CD4-positive, alpha-beta T cell treated with Interleukin-2 at 100 ng/mL for 4 hours (primary cell): ENCODE data around the gene COLEC12.

Source experiments
- DNase-seq: peaks from one replicate; pipeline ENCODE4 v3.0.0-alpha.2; 2020; ENCODE audit warnings: low spot score

COLEC12 gene

GRCh38 chr18:438571-438970 is 61.9 kb downstream of the COLEC12 start:
- DNase-seq, result no peak

DNA sequence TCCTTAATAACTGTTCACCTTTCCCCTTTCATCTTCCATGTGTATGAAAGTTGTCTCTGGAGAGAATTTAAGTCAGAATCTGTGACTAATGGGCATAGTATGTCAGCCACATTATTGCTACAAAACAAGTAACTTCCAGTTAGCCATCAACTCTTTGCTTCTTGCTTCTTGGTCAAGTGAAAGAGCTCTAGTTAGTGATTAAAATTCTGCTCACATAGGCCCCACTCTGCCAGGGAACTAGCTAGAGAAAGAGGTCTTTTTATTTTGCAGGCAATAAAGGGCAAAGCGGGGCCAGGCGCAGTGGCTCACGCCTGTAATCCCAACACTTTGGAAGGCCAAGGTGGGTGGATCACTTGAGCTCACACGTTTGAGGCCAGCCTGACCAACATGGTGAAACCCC is 64.6 kb downstream of the COLEC12 start:
- no peak for DNase-seq

GRCh38 chr18:434410-434809 is 66.1 kb downstream of the COLEC12 start:
- DNase-seq, result no peak

- DNase-seq, result no peak
These were observed 66.5 kb downstream of the COLEC12 start for GRCh38 chr18:433960-434359.

GRCh38 chr18:433298-433697 is 67.2 kb downstream of the COLEC12 start:
- DNase-seq, result no peak

DNA sequence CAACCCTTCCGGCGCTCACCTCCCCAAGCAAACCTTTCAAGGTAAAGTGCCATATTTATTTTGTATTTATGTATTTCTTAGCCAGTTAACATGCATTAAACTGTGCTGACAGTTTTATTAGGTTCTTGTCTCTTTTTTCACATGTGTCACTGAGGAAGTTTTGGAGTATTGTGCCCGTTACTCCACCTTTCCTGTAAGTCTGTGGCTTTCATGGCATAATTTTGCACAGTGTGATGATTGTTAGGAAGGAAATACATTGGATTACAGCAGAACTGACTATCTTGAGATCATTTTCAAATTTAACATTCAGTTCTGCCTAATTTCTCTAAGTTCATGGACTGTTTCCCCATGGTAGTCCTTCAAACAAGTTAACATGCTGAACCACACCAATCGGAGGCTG is 67.7 kb downstream of the COLEC12 start:
- no peak for DNase-seq

GRCh38 chr18:429030-429429 is 71.5 kb downstream of the COLEC12 start:
- DNase-seq, result no peak

DNA sequence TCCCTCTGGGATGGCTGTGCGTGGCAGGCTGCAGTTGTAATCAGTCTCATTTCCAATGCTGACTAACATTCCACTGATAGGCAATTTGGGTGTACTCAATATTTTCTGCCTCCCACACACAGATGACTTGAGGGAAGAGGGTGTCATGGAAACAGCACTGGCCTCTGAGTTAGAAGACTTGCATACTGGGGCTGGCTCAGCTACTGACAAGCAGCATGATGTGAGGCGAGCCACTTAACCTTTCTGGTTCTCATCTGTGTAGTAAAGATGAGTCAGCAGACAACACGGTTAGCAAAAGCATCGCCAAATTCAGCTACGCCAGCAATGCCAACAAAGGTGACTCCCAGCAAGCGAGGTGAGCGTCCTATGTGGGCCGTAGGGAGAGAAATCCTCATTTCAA is 73.5 kb downstream of the COLEC12 start:
- no peak for DNase-seq

DNA sequence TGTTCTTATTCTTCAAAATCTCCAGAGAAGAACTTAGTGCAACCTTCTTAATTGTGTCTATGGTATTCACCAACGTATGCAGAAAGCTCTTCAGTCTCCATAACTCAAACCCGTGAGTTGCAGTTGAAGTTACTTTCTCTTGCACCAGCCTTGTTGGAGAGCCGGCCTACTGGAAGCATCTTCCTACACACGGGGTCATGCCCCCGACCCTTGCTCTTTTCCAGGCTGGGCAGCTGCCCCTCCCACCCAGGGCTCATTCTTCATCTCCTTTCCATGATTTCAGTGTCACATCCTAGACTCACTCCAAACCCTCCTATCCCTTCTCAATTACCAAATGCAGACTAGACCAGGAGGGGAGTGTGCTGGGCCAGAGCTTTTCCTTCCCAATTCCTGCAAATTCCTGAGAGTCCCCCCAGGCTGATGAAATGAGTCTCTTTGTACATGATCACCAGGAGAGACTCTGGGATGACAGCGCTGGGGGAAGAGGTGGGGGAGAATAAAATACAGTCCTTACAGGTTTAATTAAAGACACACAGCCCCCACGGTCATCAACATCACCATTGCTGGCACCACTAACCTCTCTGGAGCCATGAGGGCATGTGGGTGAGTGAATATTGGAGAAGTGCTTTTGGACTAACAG is 75.3 kb downstream of the COLEC12 start:
- no peak for DNase-seq

DNA sequence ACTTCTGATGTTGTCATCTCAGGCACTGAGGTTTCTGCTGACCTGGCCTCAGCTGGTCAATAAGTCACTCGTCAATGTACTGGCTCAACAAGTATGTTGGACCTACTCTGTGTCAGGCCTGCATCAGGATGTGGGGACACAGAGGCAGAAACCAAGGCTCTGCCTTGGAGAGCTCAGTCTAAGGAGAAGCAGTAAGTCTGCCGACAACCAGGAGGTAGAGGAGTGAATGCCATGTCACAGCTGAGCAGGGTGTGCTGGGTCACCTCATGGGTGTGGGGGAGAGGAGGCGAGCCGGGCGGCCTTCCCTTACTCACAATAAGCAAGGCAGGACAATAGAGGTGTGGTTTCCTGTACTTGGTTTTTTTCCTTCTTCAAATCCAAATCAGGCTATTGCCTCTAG is 75.8 kb downstream of the COLEC12 start:
- DNase-seq, result no peak

DNA sequence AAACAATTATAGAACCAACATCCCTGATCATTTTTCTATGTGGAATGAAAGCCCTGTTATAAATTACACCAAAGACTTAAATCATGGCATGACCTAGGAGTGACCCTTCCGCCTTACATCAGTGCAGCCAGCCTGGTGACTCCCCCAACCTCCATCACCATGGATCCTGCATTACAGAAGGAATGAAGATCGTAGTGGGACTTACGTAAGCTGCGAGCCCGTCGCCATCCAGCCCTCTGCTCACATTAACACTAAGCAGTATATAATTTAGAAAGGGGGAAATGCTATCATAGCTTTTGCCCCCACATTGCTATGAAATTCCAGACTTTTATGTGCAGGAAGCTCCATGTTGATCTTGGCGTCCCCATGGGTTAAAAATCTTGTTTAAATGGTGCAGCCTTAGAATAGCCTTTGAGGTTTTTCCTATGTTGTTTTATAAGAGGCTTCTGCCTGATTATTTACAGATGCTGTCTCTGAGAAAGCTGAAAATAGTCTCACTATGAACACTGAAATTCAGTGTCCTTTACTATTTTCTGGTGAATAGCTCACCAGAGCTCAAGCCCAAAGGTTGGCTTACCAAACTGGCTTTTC is 76.3 kb downstream of the COLEC12 start:
- DNase-seq, result no peak

GRCh38 chr18:422966-423365 is 77.5 kb downstream of the COLEC12 start:
- no peak for DNase-seq

GRCh38 chr18:421247-422155 is 79.0 kb downstream of the COLEC12 start:
- no peak for DNase-seq

DNA sequence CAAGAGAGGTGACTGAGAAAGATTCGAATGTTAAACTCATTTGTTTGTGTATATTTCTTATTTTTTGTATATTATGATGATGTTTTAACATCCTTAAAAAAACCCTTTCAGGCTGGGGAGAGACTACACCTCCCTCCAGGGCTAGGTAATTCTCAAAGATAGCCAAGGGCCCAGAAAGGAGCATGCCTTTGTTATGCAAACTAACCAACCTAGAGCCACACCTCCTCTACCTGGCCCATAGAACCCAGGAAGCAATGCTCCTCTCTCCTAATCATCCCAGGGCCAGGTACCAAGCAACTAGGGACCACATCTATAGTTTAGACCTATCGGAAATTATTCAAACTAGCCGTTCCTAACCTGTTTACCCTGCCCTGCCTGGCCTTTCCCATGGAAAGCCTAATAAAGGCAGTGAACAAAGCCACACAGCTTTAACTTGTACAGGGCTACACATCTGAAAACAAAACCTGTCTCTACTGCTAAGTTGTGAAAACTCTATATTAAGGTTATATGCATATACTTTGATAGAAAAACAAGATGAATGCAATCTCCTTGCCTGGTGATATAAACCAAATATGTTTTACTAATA is 79.7 kb downstream of the COLEC12 start:
- DNase-seq, result no peak

- DNase-seq, result no peak
These were observed 80.8 kb downstream of the COLEC12 start for GRCh38 chr18:419541-420175.

DNA sequence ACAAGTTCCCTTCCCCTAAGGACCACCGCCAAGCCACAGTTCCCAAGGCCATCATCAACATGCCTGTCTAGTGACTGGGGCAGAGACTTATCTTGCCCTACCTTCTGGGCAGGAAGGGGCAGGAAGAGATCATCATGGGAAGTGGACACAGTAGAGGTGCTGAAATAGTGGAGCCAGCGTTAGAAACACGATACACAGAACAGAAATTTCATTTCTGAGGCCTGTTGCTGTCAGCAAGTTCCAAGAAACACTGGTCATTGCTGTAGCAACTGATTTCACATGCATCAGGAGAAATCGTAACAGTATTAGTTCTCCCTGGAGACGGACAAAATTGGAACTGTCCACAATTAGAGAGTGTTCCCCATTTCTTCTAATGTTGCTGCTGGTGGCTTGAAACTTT is 83.0 kb downstream of the COLEC12 start:
- no peak for DNase-seq

- no peak for DNase-seq
These were observed 83.6 kb downstream of the COLEC12 start for GRCh38 chr18:416930-417329.

DNA sequence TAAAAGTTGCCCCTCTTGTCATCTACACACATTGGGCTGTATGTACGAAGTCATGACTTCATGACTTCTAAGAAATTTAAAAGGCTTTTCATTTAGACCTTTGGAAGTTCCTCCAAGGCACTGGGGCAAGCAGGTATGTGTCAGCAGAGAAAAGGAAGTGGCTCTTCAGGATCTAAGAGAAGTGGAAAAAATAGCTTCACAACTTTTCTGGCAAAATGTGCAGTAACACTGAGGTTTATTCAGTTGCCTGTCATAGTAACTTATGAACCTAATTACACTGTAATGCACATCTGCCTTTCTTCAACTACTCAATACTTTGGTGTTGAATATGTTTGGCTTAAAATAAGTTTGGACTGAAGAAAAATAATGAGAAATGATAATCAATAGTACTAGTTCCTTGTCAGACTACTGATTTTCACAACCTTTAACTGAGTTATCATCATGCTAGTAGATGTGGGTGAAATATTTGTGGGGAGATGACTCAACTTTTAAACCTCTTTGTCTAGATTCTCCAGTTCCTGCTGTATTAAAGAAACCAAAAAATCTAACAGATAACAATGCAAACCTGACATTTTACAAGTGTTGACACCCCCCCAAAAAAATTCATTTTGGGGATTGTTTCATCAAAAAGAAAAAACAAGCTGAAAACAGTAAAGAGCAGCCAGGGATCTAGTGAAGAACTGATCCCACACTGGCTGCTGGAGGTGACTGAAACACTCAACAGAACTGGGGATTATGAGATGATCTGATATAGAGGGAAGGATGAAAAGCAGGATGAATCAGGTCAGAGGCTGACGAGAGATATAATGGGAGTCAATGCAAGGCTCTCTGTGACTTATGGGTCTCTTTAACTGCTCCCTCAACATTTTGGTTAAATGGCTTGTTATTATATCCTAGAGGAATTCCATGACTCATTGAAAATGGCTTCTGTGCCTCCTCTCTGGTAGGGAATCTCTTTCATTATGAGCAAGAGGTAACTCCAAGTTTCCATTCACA is 84.6 kb downstream of the COLEC12 start:
- no peak for DNase-seq

DNA sequence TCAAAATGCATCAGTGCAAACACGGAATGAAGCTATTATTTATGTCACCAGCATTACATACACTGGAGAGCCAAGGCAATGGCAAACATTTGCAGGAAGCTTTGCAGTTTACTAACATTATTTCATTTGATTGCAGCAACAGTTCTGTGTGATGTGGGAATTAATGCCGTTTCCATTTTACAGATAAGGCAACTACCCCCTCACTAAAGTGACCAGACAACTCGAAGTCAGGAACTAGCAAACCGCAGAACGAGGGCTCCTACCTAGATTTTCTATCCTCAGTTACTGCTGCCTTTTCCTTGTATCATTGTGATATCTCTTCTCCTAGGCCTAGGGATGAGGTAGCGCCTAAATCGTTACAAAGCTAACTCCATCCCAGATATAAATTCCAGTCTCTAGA is 85.5 kb downstream of the COLEC12 start:
- no peak for DNase-seq

DNA sequence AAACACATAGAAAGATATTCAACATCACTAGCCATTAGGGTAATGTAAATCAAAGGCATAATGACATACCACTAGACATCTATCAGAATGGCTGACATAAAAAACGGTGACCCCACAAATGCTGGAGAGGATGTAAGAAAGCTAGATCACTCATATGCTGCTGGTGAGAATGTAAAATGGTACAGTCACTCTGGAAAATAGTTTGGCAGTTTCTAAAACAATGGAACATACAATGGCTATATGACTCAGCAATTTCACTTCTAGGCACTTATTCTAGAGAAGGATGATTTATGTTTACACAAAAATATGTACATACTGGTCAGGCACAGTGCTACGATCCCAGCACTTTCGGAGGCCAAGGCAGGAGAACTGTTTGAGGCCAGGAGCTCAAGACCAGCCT is 87.3 kb downstream of the COLEC12 start:
- no peak for DNase-seq

GRCh38 chr18:410047-410455 is 90.5 kb downstream of the COLEC12 start:
- DNase-seq, result no peak
